GM18951 (cell line): ENCODE measurements around the gene ARF3.

Experiments used
- POLR2A ChIP-seq: IDR thresholded peaks from 4 replicates; pipeline ENCODE4 v1.6.1; 2011; ENCODE audit warnings: mild to moderate bottlenecking; ENCODE audit not compliant: insufficient read length, insufficient read depth; ENCODE audit errors: extremely low read depth
- in situ Hi-C: fragments of 300-500 bp; cut with MboI; formaldehyde crosslinking; loops from one replicate; pipeline ENCODE4 v1.12.0; 2022; ENCODE audit warnings: low sequenced_read_pairs, mixed read lengths, inconsistent platforms; ENCODE audit not compliant: unreplicated experiment

The ARF3 gene

GRCh38 chr12:48903982-48904411 is 53.3 kb downstream of the ARF3 start:
- in situ Hi-C loops = no loop called here

GRCh38 chr12:48903363-48903981 is 53.8 kb downstream of the ARF3 start:
- in situ Hi-C loops = no loop called here
- no peak for TF ChIP-seq POLR2A

More at GRCh38 chr12:48903982-48904411, 53.3 kb downstream of the ARF3 start:
- no peak for TF ChIP-seq POLR2A

GRCh38 chr12:48901278-48901677 is 56.0 kb downstream of the ARF3 start:
- TF ChIP-seq POLR2A = no peak
- in situ Hi-C loops = no loop called here

- TF ChIP-seq POLR2A = no peak
- in situ Hi-C loops = no loop called here
These were observed 57.6 kb downstream of the ARF3 start for GRCh38 chr12:48899651-48900050.

- no peak for TF ChIP-seq POLR2A
- in situ Hi-C loops = no loop called here
These were observed 63.0 kb downstream of the ARF3 start for GRCh38 chr12:48894271-48894670.

GRCh38 chr12:48890657-48891418 is 66.4 kb downstream of the ARF3 start:
- TF ChIP-seq POLR2A = no peak
- in situ Hi-C loops = no loop called here

GRCh38 chr12:48889679-48890078 is 67.6 kb downstream of the ARF3 start:
- in situ Hi-C loops = no loop called here

More at GRCh38 chr12:48889679-48890078, 67.6 kb downstream of the ARF3 start:
- TF ChIP-seq POLR2A = no peak
